ENCODE results near the gene ARID1B. TPM values are rescaled to one million over a fixed set of nuclear protein-coding genes. Genes with fewer than 3 reads are reported as not detected.
"Not testable (repeated sequence)": the region's sequence is repeated elsewhere in the genome, so short reads cannot be mapped to it uniquely, and the experiment has no call there.

The ARID1B gene
- total RNA-seq, 2 donors from 2014 or later, result 43.9 to 44.6 TPM

DNA sequence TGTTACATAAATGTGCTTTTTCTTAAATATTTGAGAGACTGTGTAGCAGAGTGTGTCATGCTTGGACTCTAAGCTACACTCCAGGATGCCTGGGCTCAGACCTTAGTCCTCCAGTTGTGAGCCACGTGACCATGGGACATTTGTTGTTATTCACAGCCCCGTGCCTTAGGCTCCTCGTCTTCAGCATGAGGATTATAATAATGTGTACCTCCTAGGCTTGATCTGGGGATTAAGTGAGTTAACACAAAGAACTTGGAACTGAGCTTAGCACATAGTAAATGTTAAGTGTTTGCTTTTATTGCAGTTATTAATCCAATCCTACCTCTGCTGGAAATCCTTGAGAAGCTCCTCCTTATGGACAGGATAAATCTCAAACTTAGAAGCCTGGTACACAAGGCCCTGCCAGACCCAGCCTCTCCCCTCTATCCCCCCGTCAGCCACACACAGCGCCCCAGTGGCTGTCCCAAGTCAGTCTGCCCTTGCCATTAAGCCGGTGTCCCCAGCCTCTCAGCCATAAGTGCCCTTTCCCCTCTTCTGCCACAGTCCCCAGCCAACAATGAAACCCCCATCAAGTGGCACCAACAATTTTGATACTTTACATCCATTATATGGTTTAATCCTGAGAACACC, 368.6 kb downstream of the ARID1B start:
- Histone ChIP-seq H3K36me3 (no peaks in the 10 kb centered on the region), H3K27me3 (no peaks in the 10 kb centered on the region), H3K4me1 (peaks cover 0 to 58% of the 10 kb centered on the region in 2 donors), H3K9me3 (no peaks in the 10 kb centered on the region), H3K27ac (peak overlapping the region in 1 of 2 donors; percentile 9), H3K4me3 (no peak overlapping the region)
- TF ChIP-seq, protein P1, sequence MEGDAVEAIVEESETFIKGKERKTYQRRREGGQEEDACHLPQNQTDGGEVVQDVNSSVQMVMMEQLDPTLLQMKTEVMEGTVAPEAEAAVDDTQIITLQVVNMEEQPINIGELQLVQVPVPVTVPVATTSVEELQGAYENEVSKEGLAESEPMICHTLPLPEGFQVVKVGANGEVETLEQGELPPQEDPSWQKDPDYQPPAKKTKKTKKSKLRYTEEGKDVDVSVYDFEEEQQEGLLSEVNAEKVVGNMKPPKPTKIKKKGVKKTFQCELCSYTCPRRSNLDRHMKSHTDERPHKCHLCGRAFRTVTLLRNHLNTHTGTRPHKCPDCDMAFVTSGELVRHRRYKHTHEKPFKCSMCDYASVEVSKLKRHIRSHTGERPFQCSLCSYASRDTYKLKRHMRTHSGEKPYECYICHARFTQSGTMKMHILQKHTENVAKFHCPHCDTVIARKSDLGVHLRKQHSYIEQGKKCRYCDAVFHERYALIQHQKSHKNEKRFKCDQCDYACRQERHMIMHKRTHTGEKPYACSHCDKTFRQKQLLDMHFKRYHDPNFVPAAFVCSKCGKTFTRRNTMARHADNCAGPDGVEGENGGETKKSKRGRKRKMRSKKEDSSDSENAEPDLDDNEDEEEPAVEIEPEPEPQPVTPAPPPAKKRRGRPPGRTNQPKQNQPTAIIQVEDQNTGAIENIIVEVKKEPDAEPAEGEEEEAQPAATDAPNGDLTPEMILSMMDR (IDR thresholded peaks at IDR 0.05), result no peak
- no peak for DNase-seq (ENCODE audit: low spot score)

DNA sequence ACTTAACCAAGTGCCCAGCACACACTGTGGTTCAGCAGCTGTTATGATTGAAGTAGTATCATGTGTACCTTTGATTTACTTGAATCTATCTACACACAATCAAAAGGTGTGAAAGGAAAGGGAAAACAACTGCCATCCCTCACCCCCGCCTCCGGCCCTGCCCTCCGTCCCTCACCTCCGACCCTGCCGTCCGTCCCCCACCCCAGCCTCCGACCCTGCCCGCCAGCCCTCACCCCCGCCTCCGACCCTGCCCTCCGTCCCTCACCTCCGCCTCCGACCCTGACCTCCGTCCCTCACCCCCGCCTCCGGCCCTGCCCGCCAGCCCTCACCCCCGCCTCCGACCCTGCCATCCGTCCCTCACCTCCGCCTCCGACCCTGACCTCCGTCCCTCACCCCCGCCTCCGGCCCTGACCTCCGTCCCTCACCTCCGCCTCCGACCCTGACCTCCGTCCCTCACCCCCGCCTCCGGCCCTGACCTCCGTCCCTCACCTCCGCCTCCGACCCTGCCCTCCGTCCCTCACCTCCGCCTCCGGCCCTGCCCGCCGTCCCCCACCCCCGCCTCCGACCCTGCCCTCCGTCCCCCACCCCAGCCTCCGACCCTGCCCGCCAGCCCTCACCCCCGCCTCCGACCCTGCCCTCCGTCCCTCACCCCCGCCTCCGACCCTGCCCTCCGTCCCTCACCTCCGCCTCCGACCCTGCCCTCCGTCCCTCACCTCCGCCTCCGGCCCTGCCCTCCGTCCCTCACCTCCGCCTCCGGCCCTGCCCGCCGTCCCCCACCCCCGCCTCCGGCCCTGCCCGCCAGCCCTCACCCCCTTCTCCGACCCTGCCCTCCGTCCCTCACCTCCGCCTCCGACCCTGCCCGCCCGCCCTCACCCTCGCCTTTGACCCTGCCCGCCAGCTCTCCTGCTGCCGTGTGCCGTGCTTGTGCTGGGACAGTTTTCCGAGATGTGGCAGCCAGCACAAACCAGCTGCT, 370.2 kb downstream of the ARID1B start:
- Histone ChIP-seq H3K27ac (peak overlapping the region; percentile 56 to 65), H3K4me1 (peaks cover 0 to 71% of the 10 kb centered on the region in 2 donors)
- DNase-seq (ENCODE audit: low spot score); H3K36me3 ChIP-seq; H3K9me3 ChIP-seq; H3K4me3 ChIP-seq; H3K27me3 ChIP-seq: not testable (repeated sequence)

DNA sequence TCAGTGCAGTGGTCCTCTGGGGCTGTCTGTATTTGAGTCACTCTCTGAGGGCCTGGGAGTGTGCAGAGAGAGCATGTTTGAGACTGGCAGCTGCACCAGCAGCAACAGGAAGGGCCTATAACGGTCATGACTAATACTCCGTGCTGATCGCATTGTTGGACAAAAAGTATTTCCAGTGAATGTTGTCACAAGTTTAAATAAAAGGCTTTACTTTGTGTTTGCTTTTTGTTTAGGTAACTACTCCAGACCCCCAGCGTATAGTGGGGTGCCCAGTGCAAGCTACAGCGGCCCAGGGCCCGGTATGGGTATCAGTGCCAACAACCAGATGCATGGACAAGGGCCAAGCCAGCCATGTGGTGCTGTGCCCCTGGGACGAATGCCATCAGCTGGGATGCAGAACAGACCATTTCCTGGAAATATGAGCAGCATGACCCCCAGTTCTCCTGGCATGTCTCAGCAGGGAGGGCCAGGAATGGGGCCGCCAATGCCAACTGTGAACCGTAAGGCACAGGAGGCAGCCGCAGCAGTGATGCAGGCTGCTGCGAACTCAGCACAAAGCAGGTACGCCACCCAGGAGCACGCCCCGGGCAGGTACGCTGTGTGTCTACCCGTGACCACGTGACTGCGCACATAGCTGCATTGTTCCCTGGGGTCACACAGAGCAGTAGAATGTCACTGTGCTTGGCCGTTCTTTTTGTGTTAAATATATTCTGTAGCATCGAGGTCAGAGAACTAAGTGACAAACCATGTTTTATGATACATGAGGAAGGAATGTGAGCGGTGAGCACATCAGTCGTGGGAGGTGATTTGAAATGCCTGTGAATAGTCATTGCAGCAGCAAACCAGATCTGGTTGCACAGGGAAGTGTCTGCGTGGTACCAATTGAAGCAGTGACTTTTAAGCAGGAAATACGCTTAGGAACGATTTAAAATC, 371.5 kb downstream of the ARID1B start:
- H3K4me1 ChIP-seq, result peaks cover 0 to 63% of the 10 kb centered on the region in 2 donors
- H3K27ac ChIP-seq, result peak overlapping the region; percentile 56 to 65
- no peak overlapping the region for H3K4me3 ChIP-seq
- H3K36me3 ChIP-seq, result no peaks in the 10 kb centered on the region
- DNase-seq (ENCODE audit: low spot score), result no peak
- H3K9me3 ChIP-seq, result no peaks in the 10 kb centered on the region
- TF ChIP-seq, protein P1 (IDR thresholded peaks at IDR 0.05), result no peak
- H3K27me3 ChIP-seq, result no peaks in the 10 kb centered on the region

DNA sequence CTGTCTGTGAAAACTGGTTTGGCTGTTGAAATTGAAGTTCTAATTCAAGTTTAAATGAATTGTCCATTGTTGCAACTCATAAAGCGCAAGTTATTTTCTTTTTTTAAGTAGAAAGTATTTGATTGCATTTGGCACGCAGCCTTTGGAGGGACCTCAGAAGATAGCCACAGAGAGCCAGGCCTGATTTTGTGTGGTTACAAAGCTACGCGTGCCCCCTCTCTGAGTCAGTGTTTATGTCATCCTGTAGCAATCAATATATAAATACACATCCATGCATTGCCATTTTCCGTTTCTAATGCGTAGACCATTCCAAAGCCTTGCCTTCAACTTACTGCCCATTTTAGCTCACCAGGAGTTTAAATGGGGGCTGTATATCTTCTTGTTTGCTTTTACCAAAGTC, 372.9 kb downstream of the ARID1B start:
- Histone ChIP-seq H3K27ac (no peak overlapping the region), H3K4me1 (peaks cover 0 to 48% of the 10 kb centered on the region in 2 donors), H3K4me3 (no peak overlapping the region), H3K36me3 (no peaks in the 10 kb centered on the region), H3K9me3 (no peaks in the 10 kb centered on the region), H3K27me3 (no peaks in the 10 kb centered on the region)
- TF ChIP-seq, protein P1 (IDR thresholded peaks at IDR 0.05), result no peak
- DNase-seq (ENCODE audit: low spot score), result no peak

DNA sequence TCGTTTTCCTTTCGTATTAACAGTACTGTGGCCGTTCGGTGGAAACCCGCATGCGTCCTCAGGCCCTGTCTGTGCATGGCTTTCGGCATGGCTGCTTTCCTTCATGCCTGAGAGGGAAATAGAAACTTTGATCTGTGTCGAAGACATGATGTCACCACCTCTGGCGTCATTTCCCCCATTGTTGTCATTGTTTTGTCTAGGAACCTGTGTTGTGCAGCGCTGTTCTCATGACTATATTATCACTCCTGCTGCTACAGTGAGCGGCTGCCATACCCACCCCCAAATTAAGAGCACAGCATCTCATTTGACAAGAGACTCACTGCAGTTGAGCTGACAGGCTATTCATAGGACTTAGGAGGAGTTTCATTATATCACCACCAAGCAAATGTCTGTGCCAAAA, 373.9 kb downstream of the ARID1B start:
- Histone ChIP-seq H3K27me3 (no peaks in the 10 kb centered on the region), H3K36me3 (no peaks in the 10 kb centered on the region), H3K27ac (no peak overlapping the region), H3K9me3 (no peaks in the 10 kb centered on the region), H3K4me3 (no peak overlapping the region), H3K4me1 (peaks cover 0 to 39% of the 10 kb centered on the region in 2 donors)
- no peak for DNase-seq (ENCODE audit: low spot score)
- TF ChIP-seq, protein P1 (IDR thresholded peaks at IDR 0.05), result no peak
